GM19455 (cell line): Measurements from ENCODE around the gene MYO7A.

Source experiments
- ATAC-seq: cut with Tn5 transposase; IDR thresholded peaks from one replicate; pipeline ENCODE4 v1.9.1; 2021; ENCODE audit not compliant: unreplicated experiment

Gene MYO7A

DNA sequence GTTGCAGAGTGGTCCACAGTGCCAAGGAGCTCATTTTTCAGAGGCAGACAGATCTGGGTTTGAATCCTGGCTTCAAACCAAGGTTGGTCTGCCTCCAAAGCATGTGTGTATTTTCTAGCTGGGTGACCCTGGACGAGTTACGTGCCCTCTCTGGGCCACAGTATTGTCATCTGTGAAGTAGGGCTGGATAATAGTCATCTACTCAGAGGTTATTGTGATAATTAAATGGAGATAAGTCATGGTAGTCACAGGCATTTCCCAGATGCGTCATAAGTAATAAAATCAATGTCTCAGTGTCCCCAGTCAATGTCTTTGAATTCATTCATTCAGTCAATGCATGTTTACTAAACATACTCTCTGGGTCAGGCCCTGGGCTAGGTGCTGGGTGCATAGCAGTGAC lies 16.8 kb upstream of the MYO7A start:
- no peak for ATAC-seq

DNA sequence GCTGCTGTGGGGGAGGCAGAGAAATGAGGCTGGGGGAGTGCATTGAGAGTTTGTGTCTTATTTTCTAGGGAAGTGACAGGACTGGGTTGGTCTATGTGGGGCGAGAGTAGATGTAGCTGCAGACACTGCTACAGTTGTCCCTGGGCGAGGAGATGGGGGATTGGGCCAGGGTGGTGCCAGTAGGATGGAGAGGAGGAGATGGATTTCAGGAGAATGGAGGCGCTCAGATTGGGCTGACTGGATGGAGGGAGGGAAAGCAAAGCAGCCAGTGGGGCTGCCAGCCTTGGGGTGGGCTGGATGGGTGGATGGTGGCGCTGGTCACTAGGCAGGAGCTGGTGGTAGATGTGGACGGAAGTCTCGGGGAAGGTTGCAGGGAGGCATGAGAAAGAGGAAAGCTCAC lies 16.1 kb upstream of the MYO7A start:
- ATAC-seq: no peak

DNA sequence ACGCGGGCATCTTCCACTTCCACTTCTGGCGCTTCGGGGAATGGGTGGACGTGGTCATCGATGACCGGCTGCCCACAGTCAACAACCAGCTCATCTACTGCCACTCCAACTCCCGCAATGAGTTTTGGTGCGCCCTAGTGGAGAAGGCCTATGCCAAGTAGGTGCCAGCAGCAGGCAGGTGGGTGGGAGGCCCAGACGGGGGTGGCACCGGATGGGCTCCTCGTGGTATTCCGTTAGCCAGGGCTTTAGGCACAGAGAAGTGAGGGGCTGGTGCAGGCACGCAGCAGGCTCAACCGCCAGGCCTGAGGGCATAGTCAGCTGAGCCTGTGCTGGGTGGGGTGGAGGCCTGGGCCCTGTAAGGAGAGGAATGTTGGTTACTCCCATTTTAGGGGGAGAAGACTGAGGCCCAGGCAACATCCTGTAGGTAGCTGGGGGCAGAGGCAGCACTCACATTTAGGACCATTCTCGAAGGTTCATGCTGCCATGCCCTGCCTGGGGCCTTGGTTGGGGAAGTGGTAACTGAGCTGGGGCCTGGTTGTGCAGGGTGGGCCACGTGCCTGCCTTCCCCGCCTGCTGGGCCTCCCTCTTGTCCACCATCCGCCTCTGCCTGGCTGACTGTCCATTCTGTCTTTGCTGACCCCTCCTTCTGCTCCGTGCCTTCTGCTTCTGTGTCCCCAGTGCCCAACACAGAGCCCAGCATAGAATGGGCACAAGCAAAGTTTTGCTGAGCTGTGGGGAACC lies 15.2 kb upstream of the MYO7A start:
- ATAC-seq: no peak

DNA sequence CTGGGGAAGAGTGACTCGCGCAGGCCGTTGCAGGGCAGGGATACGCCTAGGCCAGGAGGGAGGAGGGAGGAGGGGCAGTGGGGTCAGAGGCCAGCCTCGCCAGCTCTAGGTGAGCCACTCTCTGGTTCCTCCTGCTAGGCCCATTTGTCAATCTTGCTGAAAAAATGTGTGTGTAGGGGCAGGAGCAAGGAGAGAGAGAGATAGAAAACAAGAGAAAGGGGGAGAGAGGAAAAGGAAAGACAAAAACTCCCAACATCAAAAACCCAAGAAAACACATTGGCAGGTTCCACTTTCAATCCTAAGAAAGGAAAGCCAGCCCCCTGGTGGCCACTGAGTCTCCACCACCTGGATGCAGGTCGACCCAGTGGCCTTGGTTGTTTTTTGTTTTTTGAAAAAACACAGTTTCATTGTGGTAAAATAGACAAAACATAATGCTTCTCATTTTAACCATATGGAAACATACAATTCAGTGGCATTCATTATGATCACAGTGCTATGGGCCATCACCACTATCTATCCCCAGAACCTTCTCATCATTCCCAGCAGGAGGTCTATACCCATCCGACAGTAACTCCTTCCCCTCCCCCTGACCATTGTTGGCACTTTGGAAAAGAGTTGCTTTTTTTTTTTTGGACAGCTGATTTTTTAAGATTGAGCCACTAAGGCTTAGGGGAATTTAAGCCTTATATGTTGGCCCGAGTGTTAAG lies 14.5 kb upstream of the MYO7A start:
- ATAC-seq: no peak

DNA sequence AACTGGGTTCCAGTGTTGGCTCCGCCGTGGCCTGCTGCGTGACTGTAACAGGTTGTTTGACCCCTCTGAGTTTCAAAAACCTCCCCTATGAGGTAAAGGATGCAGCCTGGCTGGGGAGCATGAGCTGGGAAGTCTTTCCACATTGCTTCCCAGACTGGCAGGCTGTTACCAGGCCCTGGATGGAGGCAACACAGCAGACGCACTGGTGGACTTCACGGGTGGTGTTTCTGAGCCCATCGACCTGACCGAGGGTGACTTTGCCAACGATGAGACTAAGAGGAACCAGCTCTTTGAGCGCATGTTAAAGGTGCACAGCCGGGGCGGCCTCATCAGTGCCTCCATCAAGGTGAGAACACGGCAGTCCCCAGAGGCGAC lies 14.0 kb upstream of the MYO7A start:
- ATAC-seq: no peak

DNA sequence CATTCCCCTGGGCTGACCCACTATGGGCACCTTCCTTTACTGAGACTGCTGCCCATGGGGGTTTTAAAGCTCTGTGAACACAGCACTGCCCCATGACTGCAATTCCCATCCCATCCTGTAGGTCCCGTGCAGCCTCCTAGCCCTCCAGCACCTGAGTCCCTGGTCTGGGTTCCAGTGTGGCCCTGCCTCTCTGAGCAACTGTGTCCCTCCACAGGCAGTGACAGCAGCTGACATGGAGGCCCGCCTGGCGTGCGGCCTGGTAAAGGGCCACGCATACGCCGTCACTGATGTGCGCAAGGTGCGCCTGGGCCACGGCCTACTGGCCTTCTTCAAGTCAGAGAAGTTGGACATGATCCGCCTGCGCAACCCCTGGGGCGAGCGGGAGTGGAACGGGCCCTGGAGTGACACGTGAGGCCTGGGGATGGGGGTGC lies 12.8 kb upstream of the MYO7A start:
- no peak for ATAC-seq

DNA sequence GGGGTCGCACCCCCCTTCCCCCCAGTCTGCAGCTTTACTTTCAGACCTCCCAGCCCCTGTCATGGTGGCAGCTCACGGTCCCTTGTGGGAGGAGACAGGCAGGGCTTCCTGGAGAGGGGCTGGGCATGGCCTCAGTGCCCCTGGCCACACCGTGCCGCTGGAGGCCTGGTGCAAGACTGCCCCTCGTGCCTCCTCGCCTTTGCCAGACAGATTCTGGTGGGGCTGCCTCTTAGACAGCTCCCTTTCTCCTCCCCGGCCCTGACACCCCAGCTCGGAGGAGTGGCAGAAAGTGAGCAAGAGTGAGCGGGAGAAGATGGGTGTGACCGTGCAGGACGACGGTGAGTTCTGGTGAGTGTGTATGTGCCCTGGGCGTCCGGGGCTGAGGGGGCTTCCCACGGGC lies 12.1 kb upstream of the MYO7A start:
- ATAC-seq: no peak

DNA sequence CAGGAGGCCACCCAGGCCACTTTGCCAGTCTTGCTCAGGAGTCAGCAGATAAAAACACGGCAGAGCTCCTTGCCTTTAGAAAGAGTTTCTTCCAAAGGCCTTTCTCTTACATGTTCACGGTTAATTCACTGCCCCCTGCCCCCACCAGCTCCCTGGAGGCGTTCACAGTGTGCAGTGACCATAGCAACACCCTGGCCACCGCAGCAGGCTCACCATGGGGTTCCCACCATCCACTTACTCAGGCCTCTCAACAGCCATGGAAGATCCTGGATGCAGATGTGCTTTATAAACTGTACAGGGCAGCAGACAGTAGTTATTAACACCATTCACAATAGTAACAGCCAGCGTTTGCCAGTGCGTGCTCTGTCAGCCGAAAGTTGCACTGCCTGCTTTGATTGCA lies 10.6 kb upstream of the MYO7A start:
- ATAC-seq: no peak

DNA sequence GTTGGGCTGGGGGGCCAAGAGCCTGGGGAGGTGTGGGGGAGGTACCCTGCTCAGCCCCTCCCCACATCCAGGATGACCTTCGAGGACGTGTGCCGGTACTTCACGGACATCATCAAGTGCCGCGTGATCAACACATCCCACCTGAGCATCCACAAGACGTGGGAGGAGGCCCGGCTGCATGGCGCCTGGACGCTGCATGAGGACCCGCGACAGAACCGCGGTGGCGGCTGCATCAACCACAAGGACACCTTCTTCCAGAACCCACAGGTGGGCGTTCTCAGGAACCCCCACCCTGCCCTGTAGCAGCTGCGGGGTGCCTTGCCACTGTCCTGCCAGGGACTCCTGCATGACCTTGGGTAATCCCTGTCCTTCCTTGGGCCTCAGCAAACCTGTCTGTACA lies 10.0 kb upstream of the MYO7A start:
- ATAC-seq: no peak

DNA sequence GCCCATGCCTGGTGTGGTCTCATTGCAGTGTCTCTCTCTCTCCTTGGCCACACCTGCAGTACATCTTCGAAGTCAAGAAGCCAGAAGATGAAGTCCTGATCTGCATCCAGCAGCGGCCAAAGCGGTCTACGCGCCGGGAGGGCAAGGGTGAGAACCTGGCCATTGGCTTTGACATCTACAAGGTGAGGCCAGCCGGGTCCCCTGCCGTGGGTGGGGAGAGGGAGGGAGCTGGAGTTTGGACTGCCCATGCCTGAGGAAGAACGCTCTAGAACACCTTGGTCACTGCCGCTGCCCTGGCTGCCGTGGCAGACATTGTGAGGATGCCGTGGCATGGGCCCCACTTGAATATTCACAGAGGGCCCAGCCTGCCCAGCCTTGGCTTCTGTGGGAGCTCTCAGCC lies 9.1 kb upstream of the MYO7A start:
- ATAC-seq: no peak

DNA sequence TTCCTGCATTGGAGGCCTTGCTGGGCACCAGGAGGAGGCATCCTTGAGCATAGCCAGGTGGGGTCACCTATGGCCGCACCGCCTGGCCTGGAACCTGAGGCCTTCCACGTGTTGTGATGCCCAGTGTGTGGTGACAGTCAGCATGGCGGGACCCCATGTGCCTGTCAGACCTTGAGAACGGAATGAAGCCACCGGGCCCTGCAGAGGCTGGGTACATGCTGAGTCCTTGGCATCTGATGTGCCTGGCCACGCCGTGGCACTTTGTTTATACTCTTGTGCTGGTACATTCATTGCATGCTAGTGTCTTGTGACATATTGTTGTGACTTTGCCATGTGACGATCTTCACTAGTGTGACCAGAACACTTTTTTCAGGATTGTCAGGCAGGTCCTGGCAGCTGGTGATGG lies 8.5 kb upstream of the MYO7A start:
- ATAC-seq: no peak

DNA sequence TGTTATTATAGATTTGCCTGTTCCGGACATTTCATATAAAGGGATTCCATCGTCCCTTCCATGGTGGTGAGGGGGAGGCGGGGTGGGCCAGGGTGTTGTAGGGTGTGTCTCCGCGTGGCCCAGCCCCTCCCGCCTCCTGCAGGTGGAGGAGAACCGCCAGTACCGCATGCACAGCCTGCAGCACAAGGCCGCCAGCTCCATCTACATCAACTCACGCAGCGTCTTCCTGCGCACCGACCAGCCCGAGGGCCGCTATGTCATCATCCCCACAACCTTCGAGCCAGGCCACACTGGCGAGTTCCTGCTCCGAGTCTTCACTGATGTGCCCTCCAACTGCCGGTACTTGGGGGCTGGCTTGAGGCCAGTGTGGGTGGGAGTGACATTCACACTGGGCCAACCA lies 7.5 kb upstream of the MYO7A start:
- no peak for ATAC-seq

DNA sequence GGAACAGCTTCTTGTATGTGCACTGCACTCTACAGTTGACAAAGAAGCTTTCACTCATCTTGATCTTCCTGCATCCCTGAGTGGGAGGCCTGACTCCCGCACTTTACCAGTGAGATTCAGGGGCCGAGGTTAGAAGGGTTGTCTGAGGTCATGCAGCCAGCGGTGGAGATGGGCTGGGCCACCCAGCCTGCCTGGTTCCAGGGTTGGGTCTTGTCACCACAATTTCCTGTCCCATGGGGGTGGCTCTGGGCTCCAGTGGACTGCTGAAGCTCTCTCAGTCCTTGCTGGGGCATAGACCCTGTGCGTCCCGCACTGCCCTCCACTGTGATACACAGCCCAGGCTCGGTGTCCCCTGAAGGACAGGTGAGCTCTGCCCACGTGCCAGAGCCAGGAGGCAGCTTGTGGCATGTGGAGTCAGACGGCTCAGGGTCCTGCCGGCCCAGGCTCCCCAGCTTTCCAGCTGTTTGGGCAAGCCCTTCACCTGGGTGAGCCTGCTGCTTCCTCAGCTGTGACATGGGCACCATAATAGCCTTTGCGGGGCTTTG lies 6.9 kb upstream of the MYO7A start:
- no peak for ATAC-seq

DNA sequence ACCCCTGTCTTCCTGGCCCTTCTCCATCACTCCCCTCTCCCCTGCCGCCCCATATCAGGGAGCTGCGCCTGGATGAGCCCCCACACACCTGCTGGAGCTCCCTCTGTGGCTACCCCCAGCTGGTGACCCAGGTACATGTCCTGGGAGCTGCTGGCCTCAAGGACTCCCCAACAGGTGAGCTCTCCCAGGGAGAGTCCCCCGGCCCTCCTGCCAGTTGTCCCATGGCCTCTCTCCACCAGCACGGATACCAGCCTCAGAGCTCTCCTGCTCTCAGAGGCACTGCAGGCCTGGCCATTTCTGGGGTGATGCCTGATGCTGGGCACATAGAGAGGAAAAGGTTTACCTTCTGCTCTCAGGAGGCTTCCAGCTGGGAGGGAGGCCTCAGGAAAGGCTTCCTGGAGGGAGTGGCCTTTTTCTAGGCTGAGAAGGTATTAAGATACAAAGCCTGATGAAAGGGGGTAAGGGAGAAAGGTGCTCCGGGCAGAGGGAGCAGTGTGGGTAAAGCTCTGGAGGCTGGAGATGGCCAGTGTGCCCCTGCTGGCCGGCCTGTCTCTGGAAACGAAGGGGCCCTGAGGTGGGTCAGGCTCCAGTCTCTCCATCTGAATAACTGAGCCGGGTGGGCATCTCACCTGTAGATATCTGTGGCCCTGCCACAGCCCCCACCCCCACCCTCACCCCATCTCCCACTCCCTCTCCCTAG lies 6.0 kb upstream of the MYO7A start:
- ATAC-seq: no peak

DNA sequence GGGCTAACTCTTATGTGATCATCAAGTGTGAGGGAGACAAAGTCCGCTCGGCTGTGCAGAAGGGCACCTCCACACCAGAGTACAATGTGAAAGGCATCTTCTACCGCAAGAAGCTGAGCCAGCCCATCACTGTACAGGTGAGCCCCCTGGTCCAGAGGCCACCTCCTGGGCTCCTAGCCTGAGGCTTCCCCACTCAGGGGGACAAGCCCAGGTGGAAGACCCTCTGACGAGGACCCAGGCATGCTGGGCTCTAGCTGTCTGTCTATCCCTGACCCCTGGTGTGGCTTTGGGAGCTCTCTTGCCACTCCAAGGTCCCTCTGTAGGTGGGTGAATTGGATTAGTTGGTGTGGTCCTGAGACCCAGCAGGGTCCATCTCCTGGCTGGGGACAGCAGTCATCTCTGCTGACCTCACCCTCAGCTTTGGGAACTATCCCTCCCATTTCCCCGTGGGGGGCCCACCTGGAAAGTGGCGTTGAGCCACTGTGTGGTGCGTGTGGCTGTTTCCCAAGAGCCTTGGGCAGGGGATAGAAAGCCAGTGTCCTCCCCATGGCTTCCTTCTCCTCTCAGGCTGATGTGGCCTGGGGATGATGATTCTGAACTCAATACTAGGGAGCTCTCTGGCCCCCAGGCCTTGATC lies 5.4 kb upstream of the MYO7A start:
- no peak for ATAC-seq

DNA sequence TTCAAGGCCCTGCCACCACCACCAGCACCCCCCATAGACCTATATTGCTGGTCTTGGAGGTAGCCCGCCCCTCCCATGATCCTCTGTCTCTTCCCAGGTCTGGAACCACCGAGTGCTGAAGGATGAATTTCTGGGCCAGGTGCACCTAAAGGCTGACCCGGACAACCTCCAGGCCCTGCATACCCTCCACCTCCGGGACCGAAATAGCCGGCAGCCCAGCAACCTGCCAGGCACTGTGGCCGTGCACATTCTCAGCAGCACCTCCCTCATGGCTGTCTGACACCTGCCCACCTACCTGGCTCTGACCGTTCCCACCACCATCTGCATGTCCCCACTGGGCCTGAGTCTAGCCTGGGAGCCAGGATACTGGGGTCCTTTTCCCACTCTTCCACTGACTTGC lies 4.5 kb upstream of the MYO7A start:
- no peak for ATAC-seq

DNA sequence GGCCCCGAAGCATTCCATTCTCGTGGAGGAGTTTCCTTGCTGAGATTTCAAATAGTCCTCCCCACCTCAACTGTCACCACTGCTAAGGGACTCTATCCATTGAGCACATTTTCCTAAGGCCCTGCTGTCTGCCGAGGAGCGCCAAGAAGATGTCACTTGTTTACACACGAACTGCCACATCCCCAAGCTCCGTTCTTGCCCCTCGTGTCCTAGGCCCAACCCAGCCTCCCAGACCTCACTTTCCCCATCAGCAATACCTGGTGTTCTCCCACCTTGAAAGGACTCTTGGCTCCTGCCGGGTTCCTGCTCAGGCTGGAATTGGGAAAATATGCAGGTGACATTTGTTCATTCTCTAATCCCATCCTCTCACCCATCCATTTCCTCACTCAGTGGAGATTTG lies 4.0 kb upstream of the MYO7A start:
- no peak for ATAC-seq

DNA sequence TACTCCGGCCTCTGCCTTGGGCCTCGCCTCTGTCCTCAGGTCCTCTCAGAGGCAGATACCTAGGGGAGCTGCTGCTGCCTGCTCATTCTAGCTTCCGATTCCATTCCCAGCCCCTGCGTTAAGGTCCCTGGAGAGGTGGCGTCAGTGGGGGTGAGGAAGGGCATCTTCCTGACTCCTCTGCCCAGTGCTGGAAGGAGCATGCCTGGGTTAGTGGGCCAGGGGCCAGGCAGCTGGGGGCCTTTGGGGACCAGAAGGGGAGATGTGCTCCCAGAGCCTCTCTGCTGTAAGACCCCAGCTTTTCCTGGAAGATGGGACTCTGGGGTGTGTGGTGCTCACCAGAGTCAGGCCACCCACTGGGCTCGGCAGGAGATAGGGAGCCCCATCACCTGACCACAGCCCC lies 3.6 kb upstream of the MYO7A start:
- no peak for ATAC-seq

DNA sequence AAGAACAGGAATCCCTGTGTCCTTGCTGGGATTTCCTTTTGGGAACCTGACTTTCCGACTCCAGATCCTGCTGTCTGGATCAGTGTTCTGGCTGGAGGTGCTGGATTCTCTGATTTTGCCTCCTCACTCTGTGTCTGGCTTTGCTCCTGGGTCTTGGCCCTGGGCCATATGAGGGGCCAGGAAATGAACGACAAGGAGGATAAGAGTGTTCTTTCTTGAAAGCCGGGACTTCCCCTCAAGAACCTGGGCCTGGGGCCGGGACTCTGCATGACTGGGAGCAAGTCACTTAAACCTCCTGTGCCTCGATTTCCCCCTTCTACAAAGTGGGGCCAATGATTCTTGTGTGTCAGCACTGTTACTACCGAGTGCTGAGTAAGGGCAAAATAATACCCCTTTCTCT lies 2.9 kb upstream of the MYO7A start:
- no peak for ATAC-seq

DNA sequence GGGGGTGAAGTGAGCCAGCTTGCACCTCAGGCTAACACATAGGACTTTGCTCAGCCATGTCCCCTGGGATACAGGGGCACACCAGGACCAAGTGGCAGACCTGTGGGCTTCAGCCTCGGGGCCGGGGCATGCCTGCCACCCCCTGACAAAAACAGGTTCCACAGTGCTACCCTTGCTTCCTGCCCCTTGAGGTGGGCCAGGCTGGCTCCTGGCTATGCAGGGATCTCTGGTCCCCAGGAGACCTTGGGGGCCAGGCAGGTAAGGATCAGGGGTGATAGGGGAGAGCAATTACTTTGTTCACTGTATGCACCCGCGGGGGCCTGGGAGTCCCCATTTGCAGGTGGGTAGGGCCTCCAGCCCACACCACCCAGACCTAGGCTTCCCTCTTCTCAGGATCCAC lies 2.4 kb upstream of the MYO7A start:
- ATAC-seq: no peak

DNA sequence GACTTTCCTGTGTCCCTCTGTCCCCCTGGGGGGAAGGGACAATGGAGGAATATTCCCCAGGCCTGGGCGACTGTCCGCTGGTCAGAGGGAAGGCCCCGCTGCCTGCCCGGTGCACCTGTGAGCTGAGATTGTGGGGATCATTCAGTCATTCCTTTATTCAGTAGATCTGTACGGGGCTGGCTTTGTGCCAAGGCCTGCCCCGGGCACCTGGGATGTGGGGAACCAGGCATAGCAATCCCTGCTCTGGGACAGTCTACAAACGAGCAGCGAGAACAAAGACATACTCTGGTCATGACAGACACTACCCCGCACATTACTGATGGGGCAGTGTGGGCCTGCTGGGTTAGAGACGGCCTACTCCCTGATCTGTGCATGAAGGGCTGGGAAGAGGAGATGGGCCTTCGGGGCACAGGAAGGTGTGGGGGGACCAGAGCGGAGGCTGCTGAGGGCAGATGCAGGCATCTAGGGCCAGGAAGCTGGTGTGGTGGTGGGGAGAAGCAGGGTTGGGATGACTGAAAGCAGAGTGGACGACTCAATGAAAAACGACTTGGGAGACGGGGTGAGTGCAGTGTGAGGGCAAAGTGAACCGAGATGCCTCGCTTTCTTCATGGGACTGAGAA lies 1.8 kb upstream of the MYO7A start:
- ATAC-seq: no peak
